HG03095 (cell line): ENCODE measurements around the gene EFL1.
"Not testable (repeated sequence)": the region's sequence is repeated elsewhere in the genome, so short reads cannot be mapped to it uniquely, and the experiment has no call there.

Source experiments
- ATAC-seq: cut with Tn5 transposase; IDR thresholded peaks from one replicate; pipeline ENCODE4 v1.9.1; 2021; ENCODE audit warnings: moderate library complexity; ENCODE audit not compliant: unreplicated experiment

Gene EFL1

DNA sequence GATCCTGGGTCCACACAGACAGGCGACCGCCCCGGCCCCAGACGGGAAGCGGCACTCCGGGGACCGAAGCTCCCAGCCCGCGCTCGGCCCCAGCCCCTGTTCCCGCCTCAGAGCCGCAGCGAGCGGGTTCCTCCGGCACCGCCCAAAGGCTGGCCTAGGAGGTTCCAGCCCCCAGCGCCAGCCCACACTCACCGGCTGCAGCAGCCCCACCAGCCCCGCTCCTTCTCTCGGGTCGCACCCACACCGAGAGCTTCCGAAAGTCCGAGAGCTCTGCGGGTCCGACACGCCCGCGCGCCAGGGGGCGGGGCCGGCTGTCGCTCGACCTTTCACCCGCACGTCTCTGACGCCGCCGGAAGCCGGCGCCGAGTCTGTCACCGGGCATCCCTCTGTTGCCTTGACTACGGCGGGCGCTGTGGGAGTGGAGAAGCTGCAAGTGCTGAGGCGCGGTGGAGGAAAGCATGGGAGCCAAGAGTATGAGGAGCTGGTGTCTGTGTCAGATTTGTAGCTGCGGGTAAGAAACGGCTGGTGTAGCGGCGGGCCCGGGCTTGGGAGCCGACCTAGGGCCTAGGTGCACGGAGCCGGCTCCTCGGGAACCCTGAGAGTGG lies at the start of gene EFL1, which contains the start of gene SAXO2:
EFL1 (minus strand) TSS at position 313 of the 605 bp plus-strand sequence. CDS start 956 bp downstream, outside the sequence.
SAXO2 (plus strand) TSS at position 397 of the 605 bp plus-strand sequence; CDS start at position 459, 62 bp downstream.
- ATAC-seq: peak; percentile 94

- ATAC-seq: not testable (repeated sequence)
Measured at GRCh38 chr15:82311321-82311720, 48.8 kb upstream of the EFL1 start.

- ATAC-seq: no peak
Measured at GRCh38 chr15:82309802-82310201, 47.3 kb upstream of the EFL1 start.

- ATAC-seq: no peak
Measured at GRCh38 chr15:82307714-82308081, 45.2 kb upstream of the EFL1 start.

- ATAC-seq: no peak
Measured at GRCh38 chr15:82306791-82307713, 44.5 kb upstream of the EFL1 start.

DNA sequence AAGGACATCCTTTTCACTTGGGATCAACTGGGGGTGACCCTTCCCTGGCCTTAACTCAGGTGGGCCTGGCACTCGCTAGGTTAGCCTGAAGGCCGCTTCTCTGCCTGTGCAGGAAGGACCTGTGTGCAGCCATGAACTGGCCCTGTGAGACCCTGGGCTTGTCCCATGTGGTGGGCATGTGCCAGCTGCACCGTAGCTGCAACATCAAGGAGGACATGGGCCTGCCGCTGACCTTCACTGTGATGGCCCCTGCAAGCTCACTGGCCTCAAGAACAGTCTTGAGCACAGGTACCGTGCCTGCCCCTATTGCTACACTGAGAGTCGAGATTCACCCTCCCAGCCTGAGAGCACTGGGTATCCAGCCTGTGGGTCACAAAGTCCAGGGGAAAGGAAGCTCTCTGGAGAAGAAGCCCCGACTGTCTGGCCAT lies 43.1 kb upstream of the EFL1 start:
- ATAC-seq: no peak

- ATAC-seq: no peak
Measured at GRCh38 chr15:82304778-82305090, 42.2 kb upstream of the EFL1 start.

- no peak for ATAC-seq
Measured at GRCh38 chr15:82303956-82304777, 41.6 kb upstream of the EFL1 start.

GRCh38 chr15:82301296-82302016 lies 38.9 kb upstream of the EFL1 start:
- ATAC-seq: no peak

GRCh38 chr15:82300883-82301282 lies 38.3 kb upstream of the EFL1 start:
- ATAC-seq: no peak

DNA sequence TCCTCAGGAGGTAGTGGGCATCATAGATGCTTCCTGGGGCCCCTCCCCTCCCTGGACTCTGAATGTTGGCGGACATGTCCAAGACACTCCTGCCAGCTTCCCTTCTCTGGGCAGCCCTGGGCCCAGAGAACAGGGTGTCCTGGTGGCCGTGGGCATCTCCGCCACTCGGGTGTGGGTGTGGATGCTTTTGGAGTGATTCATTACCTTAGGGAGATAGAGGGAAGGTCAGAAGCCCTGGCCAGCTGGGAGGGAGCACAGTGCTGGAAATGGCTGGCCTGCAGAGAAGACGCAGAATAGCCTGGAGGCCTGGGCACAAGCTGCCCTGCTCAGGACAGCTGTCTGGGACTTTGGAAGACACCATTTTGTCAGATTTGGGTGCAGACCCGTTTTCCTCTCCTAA lies 37.8 kb upstream of the EFL1 start:
- ATAC-seq: not testable (repeated sequence)

DNA sequence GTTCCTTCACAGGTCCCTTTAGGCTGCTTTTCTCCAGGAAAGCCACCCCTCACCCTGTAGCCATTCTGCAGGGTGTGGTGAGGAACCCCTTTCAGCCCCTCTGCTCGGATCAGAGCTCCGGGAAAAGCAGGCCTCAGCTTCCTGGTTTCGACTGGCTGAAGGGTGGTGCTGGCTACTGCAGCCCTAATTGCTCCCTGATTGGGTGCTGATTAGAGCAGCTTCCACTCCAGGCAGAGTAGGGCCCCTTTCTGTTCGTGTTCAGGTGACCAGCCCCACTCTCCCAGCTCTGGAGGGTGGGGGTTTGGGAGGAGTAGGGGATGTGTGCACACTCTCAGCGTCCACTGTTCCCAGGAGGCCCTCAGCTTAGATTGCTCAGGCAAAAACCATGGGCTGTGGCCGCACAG lies 37.0 kb upstream of the EFL1 start:
- ATAC-seq: not testable (repeated sequence)

GRCh38 chr15:82298520-82298919 lies 36.0 kb upstream of the EFL1 start:
- no peak for ATAC-seq

GRCh38 chr15:82298032-82298431 lies 35.5 kb upstream of the EFL1 start:
- ATAC-seq: no peak

- no peak for ATAC-seq
Measured at GRCh38 chr15:82297546-82297945, 35.0 kb upstream of the EFL1 start.

DNA sequence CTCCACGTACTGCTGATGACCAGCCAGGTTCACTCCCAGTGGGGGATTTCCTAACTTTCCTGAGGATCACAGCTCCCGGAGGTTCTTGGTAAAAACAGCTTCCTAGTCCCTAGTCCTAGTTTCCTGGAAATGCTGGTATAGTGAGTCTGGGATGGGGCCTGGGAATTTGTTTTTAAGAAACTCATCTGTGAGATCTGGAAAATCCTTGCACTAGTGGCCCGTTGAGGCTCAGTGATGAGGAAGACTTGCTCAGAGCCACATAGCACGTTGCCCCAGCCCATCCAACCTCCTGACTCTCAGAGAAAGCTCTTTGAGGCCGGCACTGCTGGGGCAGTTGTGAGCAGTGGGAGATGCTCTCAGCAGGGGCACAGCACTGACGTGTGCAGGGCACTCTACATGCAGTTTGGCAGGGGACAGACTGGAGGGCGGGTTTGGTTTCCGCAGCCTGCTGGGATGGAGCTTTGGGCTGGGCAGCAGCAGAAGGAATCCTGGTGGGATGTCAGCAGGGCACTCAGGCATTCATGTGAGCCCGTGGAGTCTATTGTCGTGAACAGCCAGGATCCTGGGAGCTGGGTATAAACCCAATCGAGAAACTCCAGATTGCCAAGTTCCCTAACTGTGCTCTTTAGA lies 31.6 kb upstream of the EFL1 start:
- no peak for ATAC-seq

DNA sequence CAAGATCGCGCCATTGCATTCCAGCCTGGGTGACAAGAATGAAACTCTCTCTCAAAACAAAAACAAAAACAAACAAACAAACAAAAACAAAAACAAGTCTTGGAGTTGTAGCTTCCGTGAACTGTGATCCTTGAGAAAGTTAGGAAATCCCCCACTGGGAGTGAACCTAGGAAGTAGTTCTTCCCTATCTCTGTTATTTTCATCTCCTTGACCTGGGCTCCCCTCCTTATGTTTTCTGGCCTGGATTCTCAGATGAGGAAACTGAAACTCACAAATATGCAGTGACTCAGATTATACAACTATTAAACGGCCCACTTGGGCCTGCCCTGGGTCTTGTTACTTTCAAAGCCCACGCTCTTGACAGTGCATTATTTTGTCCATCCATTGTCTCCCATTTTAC lies 29.7 kb upstream of the EFL1 start:
- ATAC-seq: no peak

GRCh38 chr15:82288202-82288601 lies 25.7 kb upstream of the EFL1 start:
- ATAC-seq: not testable (repeated sequence)

DNA sequence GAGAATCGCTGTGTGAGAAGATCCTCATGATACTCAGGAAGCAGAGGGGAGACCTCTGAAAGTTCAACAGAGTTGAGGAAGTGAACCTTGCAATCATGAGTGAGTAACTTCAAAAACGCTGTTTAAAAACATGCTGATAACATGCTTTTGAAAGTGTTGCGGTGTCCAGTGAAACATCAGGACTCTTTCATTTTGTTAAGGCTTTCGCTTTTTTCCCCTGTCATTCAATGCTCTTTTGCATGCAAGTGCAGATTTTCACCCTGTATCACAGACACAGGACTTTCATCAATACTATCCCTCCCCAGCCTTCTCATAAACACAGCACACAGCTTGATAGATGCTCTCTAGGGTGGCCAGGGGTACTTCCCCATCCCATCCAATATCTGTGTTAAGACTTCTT lies 23.9 kb upstream of the EFL1 start:
- ATAC-seq: peak; percentile 94

GRCh38 chr15:82284381-82284780 lies 21.8 kb upstream of the EFL1 start:
- not testable (repeated sequence) for ATAC-seq
